ENCODE results near the gene TSPEAR. TPM values are rescaled to one million over a fixed set of nuclear protein-coding genes. Genes with fewer than 3 reads are reported as not detected.

TSPEAR gene
- total and polyA plus RNA-seq, 2 of the 13 experiments (the other 11 are each of a cell fraction or from before 2014, with no cell fraction given) = 0.07 to 0.32 TPM

GRCh38 chr21:44697811-44698734 is 13.3 kb downstream of the TSPEAR start (continued):
- no peak for TF ChIP-seq MLXIP (CRISPR knock-in tag; IDR thresholded peaks at IDR 0.05; ENCODE audit: borderline replicate concordance)
- no peak for TF ChIP-seq KLF16 (CRISPR knock-in tag; IDR thresholded peaks at IDR 0.05)
- no peak for TF ChIP-seq BCLAF1 (IDR thresholded peaks at IDR 0.05)
- TF ChIP-seq RXRA (CRISPR knock-in tag; IDR thresholded peaks at IDR 0.05) = peak; percentile 47; the same call in 1 of the 2 replicates
- no peak for TF ChIP-seq AKNA (CRISPR knock-in tag; IDR thresholded peaks at IDR 0.05; ENCODE audit: borderline replicate concordance)
- no peak for TF ChIP-seq BRF2 (CRISPR knock-in tag; IDR thresholded peaks at IDR 0.05)
- TF ChIP-seq HOXA5 (CRISPR knock-in tag; IDR thresholded peaks at IDR 0.05) = no peak
- TF ChIP-seq ZNF263 (CRISPR knock-in tag; IDR thresholded peaks at IDR 0.05) = no peak
- TF ChIP-seq FOXK2 (IDR thresholded peaks at IDR 0.05) = no peak
